ENCODE data around the gene PLA2R1.

DNA sequence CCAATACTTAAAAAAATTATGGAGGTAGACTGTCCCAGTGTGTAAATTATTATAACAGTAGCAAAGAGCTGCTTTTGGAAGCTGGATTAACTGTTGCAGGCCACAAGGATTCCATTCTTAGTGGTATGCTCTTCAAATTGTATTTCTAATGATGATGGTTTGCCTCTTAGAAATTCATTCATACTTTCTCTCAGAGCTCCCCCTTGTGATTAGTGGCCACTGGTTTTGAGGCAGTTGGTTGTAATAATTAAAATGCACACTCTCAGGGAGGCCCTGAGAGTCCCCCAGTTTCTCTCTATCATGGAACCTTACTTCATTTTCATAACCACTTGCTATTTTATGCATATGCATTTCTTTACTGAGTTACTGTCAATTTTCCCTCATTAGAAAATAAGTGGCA, 122.5 kb downstream of the PLA2R1 start:
- TF ChIP-seq, protein P1, sequence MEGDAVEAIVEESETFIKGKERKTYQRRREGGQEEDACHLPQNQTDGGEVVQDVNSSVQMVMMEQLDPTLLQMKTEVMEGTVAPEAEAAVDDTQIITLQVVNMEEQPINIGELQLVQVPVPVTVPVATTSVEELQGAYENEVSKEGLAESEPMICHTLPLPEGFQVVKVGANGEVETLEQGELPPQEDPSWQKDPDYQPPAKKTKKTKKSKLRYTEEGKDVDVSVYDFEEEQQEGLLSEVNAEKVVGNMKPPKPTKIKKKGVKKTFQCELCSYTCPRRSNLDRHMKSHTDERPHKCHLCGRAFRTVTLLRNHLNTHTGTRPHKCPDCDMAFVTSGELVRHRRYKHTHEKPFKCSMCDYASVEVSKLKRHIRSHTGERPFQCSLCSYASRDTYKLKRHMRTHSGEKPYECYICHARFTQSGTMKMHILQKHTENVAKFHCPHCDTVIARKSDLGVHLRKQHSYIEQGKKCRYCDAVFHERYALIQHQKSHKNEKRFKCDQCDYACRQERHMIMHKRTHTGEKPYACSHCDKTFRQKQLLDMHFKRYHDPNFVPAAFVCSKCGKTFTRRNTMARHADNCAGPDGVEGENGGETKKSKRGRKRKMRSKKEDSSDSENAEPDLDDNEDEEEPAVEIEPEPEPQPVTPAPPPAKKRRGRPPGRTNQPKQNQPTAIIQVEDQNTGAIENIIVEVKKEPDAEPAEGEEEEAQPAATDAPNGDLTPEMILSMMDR (IDR thresholded peaks at IDR 0.05): peak in 3 of 6 experiments; percentile 16 to 24 (median 19)
- TF ChIP-seq POLR2A (IDR thresholded peaks at IDR 0.05): no peak

Data from thyroid gland (tissue), 4 donors.